ENCODE measurements around the gene FAM228B.

DNA sequence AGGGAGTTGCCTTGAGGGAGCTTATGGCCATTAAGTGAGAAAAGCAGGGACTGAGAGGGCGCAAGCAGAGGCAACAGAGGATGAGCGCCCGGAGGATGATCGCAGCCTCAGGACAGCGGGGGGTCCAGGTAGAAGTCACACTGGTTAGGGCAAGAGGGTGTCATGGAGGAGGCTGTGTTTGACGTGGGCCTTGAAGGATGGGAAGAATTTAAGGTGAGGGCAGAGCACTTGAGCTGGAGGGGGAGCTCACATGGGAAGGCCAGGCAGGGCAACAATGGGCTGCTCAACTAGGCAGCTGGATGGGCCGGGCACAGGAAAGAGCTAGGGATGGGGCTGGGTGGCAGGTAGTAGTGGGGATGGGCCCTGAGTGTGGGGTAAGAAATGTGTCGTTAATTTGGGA lies 83.4 kb downstream of the FAM228B start:
- no peak for TF ChIP-seq EZH2 (IDR thresholded peaks at IDR 0.05; ENCODE audit: low read length, missing control alignments)
- TF ChIP-seq, protein P1, sequence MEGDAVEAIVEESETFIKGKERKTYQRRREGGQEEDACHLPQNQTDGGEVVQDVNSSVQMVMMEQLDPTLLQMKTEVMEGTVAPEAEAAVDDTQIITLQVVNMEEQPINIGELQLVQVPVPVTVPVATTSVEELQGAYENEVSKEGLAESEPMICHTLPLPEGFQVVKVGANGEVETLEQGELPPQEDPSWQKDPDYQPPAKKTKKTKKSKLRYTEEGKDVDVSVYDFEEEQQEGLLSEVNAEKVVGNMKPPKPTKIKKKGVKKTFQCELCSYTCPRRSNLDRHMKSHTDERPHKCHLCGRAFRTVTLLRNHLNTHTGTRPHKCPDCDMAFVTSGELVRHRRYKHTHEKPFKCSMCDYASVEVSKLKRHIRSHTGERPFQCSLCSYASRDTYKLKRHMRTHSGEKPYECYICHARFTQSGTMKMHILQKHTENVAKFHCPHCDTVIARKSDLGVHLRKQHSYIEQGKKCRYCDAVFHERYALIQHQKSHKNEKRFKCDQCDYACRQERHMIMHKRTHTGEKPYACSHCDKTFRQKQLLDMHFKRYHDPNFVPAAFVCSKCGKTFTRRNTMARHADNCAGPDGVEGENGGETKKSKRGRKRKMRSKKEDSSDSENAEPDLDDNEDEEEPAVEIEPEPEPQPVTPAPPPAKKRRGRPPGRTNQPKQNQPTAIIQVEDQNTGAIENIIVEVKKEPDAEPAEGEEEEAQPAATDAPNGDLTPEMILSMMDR (conservative IDR thresholded peaks at IDR 0.05 in 1 of 2, IDR thresholded peaks at IDR 0.05 in 1 of 2; ENCODE audit: low read depth in 1 of 2, low read length in 2 of 2): no peak

Measured in fibroblast of lung (primary cell).